Left kidney (tissue), 2 donors: ENCODE data around the gene EPOP. TPM values are rescaled to one million over a fixed set of nuclear protein-coding genes. Genes with fewer than 3 reads are reported as not detected.
"Not testable (repeated sequence)": the region's sequence is repeated elsewhere in the genome, so short reads cannot be mapped to it uniquely, and the experiment has no call there.

ENCODE experiments used
- DNase-seq: peaks from one replicate; pipeline ENCODE4 v3.0.0-alpha.2; 2013
- polyA plus RNA-seq: library from polyadenylated mRNA; unstranded; fragments of 120-200 nt; gene quantifications from one replicate; pipeline ENCODE4 v1.2.1, GENCODE V29; 2013; ENCODE audit not compliant: insufficient read length

The EPOP gene
- polyA plus RNA-seq, 1 donor = 1.6 TPM

GRCh38 chr17:38654411-38655398, 20.1 kb downstream of the EPOP start:
- no peak for DNase-seq

GRCh38 chr17:38653679-38654078, 21.1 kb downstream of the EPOP start:
- no peak for DNase-seq

GRCh38 chr17:38653230-38653629, 21.5 kb downstream of the EPOP start:
- no peak for DNase-seq

- not testable (repeated sequence) for DNase-seq
Measured at GRCh38 chr17:38650653-38651173, 24.0 kb downstream of the EPOP start.

- DNase-seq = no peak
Measured at GRCh38 chr17:38637951-38638350, 36.8 kb downstream of the EPOP start.

GRCh38 chr17:38636054-38636453, 38.7 kb downstream of the EPOP start:
- DNase-seq = no peak

- DNase-seq = no peak
Measured at GRCh38 chr17:38632334-38632733, 42.4 kb downstream of the EPOP start.

- DNase-seq = no peak
Measured at GRCh38 chr17:38628441-38628840, 46.3 kb downstream of the EPOP start.

GRCh38 chr17:38627957-38628356, 46.8 kb downstream of the EPOP start:
- DNase-seq = no peak

- not testable (repeated sequence) for DNase-seq
Measured at GRCh38 chr17:38626606-38627226, 48.0 kb downstream of the EPOP start.

- no peak for DNase-seq
Measured at GRCh38 chr17:38625482-38625881, 49.3 kb downstream of the EPOP start.

GRCh38 chr17:38624782-38625355, 49.9 kb downstream of the EPOP start:
- not testable (repeated sequence) for DNase-seq

Other genes starting within 250 kb of the EPOP start
- gene ARHGAP23, start 246.5 kb downstream of the EPOP start, polyA plus RNA-seq = 50.5 TPM
- 3.7 TPM for gene SRCIN1, start 69.0 kb downstream of the EPOP start, polyA plus RNA-seq
- 126 TPM for gene MLLT6, start 30.3 kb upstream of the EPOP start, polyA plus RNA-seq
- 9.7 TPM for gene CISD3, start 55.4 kb upstream of the EPOP start, polyA plus RNA-seq
- 72.0 TPM for gene PCGF2, start 73.4 kb upstream of the EPOP start, polyA plus RNA-seq
- gene PSMB3, start 77.8 kb upstream of the EPOP start, polyA plus RNA-seq = 112 TPM
- gene PIP4K2B, start 124.6 kb upstream of the EPOP start, polyA plus RNA-seq = 85.9 TPM
- gene CWC25, start 150.4 kb upstream of the EPOP start, polyA plus RNA-seq = 28.1 TPM
- gene RPL23, start 178.8 kb upstream of the EPOP start, polyA plus RNA-seq = 2,231 TPM
- 135 TPM for gene LASP1, start 195.1 kb upstream of the EPOP start, polyA plus RNA-seq